ENCODE results near the gene OGFOD3.
"Not testable (repeated sequence)": the region's sequence is repeated elsewhere in the genome, so short reads cannot be mapped to it uniquely, and the experiment has no call there.

OGFOD3 gene

DNA sequence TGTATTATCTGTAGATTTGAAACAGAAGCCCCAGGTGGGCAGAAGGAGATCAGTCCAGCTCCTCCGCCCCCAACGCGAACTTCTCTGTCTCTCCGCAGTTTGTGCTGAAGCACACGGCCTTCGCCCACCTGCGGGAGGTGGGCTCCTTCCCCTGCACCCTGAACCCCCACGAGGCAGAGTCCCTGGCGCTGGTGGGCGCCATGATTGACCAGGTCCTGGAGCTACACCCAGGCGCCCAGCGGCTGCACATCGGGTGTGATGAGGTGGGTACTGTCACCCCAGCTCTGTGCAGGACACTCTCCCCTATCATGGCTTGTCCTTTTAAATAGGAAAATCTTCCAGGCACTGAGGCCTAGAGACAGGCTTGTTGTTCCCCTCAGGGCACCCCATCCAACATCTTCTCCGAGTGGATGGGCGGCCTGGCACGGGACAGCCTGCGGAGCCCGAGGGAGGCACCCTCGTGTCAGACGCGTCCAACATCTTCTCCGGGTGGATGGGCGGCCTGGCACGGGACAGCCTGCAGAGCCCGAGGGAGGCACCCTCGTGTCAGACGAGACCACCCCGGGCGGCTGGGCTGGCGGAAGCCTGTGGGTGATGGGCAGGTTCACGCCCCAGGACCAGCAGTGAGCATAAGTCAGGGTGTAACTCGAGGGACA is 15.3 kb upstream of the OGFOD3 start:
- DNase-seq (ENCODE audit: low read depth), result no peak

DNA sequence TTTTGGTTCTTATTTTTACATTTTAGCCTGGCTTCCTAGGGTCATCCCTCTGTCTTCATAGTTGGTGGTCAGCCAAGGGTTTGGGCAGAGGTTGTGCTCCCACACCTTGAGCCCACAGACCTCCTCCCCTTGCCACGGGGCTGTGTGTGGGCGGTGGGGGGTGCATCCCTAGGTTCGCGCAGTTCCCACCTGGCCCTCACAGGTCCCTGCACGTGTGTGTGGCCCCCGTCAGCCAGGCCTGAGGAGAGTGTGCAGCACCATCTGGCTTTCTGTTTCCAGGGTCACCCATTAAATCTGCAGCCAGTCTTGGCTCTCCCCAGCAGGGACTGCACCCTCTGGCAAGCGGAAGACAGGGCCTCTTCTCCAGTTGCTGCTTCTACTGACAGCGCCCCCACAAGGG is 13.6 kb upstream of the OGFOD3 start:
- DNase-seq (ENCODE audit: low read depth), result no peak

DNA sequence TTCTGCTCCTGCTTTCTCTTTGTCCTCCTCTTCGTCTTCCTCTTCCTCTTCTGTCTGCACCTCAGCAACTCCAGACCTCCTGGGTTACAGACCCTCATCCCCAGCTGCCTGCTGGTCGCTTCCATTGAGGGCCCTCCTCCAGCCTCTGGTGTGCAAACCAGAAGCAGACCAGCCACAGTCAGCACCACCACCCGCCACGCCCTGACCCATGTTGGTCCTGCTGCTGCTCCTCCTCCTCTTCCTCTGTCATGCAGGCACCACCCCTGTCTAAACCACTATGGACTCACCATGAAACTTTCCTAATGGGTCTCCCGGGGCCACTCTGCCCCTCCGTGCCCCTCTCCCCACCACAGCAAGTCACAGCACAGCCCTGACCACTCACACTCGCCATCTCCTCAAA is 11.4 kb upstream of the OGFOD3 start:
- DNase-seq (ENCODE audit: low read depth), result no peak

DNA sequence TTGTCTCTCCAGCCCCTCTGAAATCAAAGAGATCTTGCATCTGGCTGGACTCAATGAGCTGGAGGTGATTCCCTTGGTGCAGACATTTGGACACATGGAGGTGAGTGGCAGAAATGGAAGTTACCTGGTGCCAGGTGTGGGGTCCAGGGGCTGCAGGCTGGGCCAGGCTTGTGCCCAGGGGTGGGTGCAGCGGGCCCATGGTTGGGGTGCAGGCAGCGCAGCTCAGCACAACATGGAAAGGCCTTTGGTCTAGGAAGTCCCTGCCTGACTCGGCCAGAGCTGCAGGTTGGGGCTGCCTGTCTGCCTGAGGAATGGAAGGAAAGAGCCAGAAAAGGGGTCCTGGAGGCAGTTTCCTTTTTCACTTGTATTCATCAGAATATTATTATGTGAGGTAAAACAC is 10.2 kb upstream of the OGFOD3 start:
- DNase-seq (ENCODE audit: low read depth), result no peak

DNA sequence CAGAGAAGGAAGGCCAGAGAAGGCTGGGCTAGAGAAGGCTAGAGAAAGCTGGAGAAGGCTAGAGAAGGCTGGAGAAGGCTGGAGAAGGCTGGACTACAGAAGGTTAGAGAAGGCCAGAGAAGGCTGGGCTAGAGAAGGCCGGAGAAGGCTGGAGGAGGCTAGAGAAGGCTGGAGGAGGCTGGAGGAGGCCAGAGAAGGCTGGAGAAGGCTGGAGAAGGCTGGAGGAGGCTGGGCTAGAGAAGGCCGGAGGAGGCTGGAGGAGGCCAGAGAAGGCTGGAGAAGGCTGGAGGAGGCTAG is 6.4 kb upstream of the OGFOD3 start:
- DNase-seq (ENCODE audit: low read depth), result no peak

DNA sequence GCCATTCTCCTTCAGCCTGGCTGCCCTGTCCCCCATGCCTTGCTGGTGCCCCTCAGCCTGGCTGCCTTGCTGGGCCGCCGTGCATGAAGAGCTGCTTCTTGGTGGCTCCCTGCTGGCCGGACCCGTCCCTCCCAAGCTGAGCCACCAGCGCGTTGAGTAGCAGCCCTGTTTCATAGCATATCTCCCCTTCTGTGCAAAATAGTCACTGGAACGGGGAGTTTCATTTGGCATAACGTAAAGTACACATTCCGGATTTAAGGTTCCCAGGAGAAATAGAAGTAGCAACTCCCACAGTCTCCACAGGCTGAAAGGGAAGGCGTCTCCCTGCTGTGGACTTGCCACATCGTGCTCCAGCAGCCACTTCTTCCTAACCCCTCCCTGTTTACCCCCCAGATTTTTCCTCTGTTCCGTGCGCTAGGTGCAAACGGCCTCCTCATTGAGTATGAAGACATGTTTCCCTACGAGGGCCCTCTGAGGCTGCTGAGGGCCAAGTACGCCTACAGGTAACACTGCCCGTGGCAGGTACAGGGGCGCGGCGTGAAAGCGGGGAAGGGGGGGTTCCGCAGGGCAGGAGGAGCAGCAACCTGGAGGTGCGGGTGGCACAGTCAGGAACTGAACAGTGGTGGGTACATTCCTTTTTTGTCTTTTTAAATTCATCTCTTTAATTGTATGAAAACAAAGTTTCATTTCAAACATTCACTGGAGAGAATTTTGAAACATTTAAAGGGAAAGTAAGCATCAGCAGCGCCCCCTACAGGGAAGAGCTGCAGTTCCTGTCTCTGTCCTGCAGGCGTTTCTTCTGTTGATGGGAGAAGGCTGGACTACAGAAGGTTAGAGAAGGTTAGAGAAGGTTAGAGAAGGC is 5.8 kb upstream of the OGFOD3 start:
- DNase-seq (ENCODE audit: low read depth), result peak; percentile 18

DNA sequence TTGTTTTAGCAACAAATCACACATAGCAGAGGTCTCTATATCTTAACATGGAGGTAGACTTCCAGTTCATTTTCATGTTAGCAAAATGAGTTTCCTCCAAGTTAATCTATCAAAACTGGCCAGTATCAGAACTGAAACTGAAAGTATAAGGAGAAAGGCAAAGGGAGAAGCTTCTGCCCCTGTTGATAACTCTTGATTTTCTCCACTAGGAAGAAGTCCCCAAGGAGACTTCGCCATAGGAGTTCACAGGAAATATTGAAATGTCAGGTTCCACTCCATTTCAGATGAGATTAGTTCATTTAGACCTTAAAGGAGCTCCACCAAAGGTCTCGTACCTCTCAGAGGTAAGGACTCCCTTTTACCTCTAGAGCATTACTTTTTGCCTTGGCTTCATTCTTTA is 1.2 kb upstream of the OGFOD3 start:
- DNase-seq (ENCODE audit: low read depth), result no peak

DNA sequence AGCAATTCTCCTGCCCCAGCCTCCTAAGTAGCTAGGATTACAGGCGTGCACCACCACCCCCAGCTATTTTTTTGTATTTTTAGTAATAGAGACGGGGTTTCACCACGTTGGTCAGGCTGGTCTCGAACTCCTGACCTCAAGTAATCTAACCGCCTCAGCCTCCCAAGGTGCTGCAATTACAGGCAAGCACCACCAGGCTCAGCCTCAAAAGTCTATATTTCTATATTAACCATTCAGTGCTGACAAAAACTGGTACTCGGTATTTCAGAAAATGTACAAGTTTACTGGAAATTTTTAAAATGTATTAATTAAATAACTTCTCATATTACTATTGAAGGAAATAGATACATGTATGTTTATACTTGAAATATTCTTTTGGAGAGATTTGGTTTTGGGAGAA is 1.6 kb downstream of the OGFOD3 start:
- DNase-seq (ENCODE audit: low read depth), result no peak

DNA sequence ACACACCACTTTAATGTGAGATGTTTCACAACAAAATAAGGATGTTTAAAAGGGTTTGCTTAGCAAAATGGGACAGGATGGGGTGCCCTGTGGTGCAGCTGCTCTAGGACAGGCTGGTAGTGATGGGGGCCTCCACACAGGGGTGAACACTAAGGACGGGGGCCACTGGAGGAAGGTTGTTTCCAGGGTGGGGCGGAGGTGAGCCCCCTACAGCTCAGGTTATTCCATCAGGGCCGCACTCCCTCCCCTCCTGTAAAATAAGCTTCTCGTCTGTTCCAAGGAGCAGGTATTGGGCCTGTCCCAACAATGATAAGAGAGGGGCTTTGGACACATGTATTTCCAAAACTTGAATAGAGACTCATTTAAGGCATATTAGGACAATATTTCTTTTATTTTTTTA is 2.1 kb downstream of the OGFOD3 start:
- no peak for DNase-seq (ENCODE audit: low read depth)

DNA sequence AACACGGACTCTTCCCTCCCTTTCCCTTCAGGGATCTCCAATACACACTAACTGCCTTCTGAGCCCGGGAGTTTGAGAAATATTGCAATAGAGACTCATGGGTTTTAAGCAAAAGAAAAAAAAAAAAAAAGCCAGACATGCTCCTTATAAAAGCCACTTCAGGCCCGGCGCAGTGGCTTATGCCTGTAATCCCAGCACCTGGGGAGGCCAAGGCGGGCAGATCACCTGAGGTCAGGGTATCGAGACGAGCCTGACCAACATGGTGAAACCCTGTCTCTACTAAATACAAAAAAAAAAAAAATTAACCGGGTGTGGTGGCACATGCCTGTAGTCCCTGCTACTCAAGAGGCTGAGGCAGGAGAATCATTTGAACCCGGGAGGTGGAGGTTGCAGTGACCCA is 2.6 kb downstream of the OGFOD3 start:
- no peak for DNase-seq (ENCODE audit: low read depth)

DNA sequence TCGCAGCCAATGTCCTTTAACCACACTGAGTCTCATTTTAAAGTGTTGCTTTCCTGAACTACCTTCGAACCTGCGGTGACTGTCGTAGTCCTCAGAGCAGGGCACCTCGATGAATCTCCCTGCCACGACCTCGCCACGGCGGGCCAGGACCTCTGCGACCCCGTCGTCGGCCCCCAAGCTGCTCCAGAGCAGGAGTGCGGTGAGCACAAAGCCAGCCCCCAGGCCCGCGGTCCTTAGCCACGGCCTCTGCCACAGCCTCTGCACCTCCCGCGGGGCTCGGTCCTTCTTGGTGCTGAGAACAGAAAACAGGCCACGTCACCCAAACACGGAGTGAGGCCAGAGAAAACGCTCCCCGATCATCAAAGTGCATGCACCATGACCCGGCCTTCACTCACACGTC is 3.0 kb downstream of the OGFOD3 start:
- no peak for DNase-seq (ENCODE audit: low read depth)

DNA sequence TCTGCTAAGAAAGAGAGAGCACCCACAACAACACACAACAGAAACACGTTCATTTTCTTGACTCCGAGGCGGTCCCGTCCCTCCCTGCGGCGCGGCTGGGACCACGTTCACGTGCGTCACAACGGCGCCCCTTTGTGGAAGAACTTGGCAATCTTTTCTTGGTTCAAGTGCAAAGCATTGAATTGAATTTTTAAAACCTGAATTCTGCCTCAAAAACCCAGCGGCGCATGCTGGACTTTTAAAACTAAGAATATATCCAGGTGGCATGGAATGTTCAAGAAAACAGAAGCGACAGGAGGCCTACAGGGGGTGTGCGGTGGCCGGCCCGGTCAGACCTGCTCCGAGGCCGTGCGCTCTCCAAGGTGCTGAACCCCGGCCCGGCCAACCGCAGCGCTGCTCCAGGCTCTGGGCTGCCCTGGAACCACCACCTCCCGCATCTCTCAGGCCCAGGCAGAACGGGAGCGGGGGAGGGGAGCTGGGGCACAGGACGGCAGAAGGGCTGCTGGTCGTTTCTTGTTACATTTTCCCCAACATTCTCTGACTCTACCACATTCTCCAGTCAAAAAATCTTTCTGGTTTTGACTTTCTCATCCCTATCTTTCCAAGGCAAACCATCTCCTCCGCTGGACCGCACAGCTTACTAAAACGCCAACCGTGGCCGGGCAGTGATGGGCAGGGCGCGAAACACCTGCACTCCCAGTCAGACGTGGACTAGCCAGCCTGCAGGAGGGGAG is 3.7 kb downstream of the OGFOD3 start:
- peak; percentile 48 for DNase-seq (ENCODE audit: low read depth)

DNA sequence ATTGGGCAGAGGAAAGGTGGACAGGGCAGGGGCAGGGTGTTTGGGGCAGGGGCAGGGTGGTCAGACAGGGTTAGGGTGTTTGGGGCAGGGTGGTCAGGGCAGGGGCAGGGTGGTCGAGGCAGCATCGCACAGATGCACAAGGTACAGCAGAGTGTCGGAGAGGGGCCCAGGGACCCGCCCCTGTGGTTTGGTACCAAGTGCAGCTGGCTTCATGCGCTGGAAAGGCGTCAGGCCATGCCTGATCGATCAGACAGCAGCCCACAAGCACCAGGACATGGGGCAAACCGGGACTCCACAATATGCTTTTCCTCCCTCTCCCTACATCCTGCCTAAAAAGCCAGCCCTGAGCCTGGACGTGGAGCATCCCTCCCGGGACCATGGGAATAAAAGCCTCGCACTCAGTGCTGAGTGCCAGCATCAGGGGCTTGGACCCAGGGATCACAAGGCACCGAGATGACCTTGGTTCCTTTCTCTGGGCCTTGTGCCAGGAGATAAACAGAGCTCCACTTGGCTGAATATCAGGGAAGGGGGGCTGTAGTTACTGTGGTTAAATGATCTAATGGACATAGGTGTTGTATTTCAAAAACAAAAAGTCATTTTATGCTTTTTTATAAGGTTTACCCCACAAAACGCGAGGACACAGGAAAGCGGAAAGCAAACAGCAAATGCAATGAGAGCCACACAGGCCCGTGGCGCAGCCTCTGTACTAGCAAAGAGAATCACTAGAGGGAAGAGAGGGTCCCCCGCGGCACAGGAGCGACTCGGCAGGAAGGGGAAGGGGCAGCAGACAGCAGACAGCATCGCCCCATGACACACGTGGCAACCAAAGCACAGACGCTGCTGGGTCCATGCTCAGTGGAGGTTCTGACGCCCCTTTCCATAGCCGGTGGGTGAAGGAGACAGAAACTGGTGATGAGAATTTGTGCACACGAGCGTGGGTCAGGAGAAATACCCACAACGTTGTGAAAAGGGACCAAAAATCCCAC is 5.6 kb downstream of the OGFOD3 start:
- no peak for DNase-seq (ENCODE audit: low read depth)

DNA sequence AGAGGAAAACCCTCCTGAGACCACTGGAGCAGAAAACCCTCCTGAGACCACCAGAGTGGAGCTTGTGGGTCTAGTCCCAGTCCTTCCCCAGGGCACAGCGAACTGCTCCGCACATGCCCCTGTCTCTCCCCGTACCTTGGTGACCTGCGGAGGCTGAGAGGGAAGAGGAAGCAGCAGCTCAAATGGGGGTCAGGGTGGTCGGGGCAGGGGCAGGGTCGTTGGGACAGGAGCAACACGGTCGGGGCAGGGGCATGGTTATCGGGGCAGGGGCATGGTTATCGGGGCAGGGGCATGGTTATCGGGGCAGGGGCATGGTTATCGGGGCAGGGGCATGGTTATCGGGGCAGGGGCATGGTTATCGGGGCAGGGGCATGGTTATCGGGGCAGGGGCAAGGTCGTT is 6.3 kb downstream of the OGFOD3 start:
- not testable (repeated sequence) for DNase-seq (ENCODE audit: low read depth)

DNA sequence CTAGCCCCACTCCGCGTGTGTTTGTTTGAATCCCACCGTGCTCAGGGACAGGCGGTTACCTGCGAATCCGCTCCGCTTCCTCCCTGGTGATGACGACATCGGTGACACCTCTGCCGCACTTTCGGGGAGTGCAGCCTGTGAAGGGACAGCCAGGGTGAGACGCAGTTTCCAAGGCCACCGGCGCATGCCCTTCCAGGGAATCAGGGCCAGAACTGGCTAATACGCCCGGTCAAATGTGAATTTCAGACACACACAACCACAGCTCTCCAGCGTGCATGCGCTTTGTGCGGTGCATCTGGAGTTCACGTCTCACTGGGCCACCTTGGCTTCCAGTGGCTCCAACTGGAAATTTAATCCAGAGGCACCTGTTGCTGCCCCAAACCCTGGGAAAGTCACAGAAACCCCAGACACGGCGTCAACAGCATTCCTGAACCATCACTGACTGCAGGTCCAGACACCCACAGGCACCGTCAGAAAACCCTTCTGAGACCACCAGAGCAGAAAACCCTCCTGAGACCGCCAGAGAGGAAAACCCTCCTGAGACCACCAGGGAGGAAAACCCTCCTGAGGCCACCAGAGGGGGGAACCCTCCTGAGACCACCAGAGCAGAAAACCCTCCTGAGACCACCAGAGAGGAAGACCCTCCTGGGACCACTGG is 6.9 kb downstream of the OGFOD3 start:
- DNase-seq (ENCODE audit: low read depth), result no peak

DNA sequence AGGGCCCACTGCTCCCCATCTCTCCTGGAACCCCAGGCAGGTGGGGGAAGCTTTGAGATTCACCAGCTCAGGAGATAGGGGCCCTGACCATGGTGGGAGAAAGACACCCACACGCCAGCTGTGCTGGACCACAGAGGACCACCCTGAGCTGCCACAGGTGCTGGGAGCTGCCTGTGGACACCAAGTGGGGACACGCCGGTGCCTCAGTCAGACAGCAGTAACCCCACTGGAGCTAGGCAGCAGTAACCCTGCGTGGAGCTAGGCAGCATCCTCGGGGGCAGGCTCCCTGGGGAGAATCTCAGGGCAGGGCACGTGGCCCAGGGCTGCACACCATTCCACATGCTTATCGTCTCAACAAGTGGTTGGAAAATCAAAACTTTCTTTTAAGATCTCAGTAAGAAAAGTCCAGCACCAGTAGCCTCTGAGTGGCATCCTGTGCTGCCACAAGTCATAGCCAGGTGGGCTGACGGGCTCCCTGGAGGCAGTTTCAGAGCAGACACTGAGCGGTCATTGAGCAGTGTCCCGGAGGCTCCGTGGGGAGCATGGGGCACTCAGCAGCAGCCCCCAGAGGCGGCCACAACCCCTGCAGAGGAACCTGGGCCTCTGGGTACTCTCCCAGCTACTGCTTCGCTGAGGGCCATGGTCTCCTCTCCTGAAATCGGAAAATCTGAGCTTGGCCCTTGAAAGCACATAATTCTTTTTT is 8.2 kb downstream of the OGFOD3 start:
- no peak for DNase-seq (ENCODE audit: low read depth)

DNA sequence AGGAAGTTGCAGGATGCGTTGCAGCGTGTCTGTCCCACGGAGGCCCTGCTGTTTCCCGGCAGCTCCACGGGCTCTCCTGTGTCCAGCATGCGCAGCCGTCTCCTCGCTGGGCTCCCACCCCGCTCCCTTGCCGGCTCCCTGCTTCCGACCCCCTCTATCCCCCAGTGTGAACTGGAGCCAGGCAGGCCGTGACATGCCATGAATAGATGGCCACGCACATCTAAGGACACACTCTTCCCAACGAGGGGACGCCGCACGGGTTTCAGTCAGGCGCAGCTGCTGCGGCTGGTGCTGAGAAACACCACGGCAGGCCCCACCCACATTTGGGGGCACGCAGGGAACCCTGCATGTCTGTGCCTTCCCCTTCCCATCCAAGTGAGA is 9.5 kb downstream of the OGFOD3 start:
- no peak for DNase-seq (ENCODE audit: low read depth)

DNA sequence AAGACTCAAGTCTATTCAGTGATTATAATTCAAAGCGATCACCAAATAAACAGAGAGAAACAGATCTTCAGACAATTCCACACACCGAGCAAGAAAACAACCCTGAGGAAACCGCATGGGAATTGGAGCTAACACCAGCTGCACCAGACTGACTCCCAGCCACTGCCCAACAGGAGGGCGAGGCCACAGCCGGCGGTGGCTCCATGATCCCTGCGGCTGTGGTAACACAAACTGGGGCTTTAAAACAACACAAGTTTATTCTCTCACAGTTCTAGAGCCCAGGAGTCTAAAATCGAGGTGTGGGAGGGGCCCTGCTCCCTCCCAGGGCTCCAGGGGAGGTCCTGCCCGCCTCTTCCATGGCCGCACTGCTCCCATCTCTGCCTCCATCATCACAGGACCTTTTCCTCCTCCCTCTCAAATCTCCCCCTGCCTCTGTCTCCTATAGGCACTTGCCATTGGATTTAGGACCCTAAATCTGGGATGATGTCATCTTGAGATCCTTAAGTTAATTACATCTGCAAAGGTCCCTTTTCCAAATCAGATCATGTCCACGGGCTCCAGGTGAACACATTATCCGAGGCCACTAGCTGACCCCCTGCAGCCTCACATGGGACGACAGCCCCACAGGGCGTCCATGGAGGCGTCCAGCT is 10.0 kb downstream of the OGFOD3 start:
- DNase-seq (ENCODE audit: low read depth), result no peak

DNA sequence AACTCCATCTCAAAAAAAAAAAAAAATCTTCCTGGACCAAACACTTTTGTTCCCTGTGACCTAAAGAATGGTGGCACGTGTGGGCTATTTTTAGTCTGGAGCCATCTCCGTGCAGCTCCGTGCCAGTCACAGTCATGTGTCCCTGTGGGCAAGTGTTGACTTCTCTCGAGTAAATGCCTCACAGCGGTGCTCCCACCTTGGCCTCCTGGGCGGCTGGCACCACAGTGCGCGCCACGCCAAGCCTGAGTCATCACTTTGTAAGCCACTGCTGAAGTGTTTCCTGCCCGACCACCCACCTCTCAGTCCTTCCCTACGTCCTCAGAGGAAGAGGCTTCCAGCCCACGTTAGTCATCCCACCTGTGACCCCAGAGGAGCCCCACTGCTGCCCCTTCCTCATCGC is 11.1 kb downstream of the OGFOD3 start:
- DNase-seq (ENCODE audit: low read depth), result no peak

DNA sequence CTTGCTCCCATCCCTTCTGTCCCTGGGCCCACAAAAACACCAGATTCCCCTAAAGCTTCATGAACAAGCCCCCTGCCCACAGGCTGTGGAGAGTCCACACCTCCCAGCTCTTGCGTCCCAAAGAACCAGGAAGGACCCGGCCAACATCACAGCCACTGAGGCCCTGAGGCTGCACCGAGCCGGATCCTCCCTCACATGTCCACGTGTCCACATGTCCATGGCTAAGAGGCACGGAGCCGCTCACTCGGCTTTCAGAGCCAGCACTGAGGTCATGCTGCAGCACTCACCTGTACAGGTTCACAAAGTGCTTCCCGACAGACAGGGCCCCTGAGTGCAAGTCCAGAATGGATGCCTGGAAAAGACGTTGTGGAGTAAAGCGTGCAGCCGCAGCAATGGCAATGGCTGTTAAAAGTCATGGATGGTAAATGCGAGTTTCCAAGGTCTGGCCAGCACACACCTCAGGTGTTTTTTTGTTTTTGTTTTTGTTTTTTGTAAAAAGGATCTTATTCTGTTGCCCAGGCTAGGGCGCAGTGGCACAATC is 12.2 kb downstream of the OGFOD3 start:
- DNase-seq (ENCODE audit: low read depth), result no peak

Measured in stimulated activated CD8-positive, alpha-beta memory T cell treated with anti-CD3 and anti-CD28 coated beads, Interleukin-12 subunit alpha, Interleukin-12 subunit beta, amount 100 ng/mL, for 4 hours (primary cell).